Activated naive CD4-positive, alpha-beta T cell treated with anti-CD3 and anti-CD28 coated beads, Interleukin-2, amount 50 U/mL, for 24 hours (primary cell): ENCODE results near the gene VPS54.
"Not testable (repeated sequence)": the region's sequence is repeated elsewhere in the genome, so short reads cannot be mapped to it uniquely, and the experiment has no call there.

ENCODE experiments used
- H3K27ac Mint-ChIP-seq: one replicate; pipeline ENCODE4 v1.8.0; 2021; ENCODE audit warnings: mild to moderate bottlenecking, mixed read lengths
- H3K27me3 Mint-ChIP-seq: one replicate; pipeline ENCODE4 v1.8.0; 2021; ENCODE audit warnings: mixed read lengths
- H3K36me3 Mint-ChIP-seq: one replicate; pipeline ENCODE4 v1.8.0; 2021; ENCODE audit warnings: mixed read lengths
- H3K4me1 Mint-ChIP-seq: one replicate; pipeline ENCODE4 v1.8.0; 2021; ENCODE audit warnings: mixed read lengths
- H3K4me3 Mint-ChIP-seq: one replicate; pipeline ENCODE4 v1.8.0; 2021; ENCODE audit warnings: mild to moderate bottlenecking, mixed read lengths
- H3K9me3 Mint-ChIP-seq: one replicate; pipeline ENCODE4 v1.8.0; 2021; ENCODE audit warnings: mixed read lengths

VPS54 gene

GRCh38 chr2:63990072-63990471 is 29.2 kb downstream of the VPS54 start:
- no peaks in the 10 kb centered on the region for H3K27me3 Mint-ChIP-seq
- peaks cover 16% of the 10 kb centered on the region for H3K36me3 Mint-ChIP-seq
- no peak overlapping the region for H3K27ac Mint-ChIP-seq
- no peaks in the 10 kb centered on the region for H3K9me3 Mint-ChIP-seq
- H3K4me1 Mint-ChIP-seq: peaks cover 59% of the 10 kb centered on the region
- no peak overlapping the region for H3K4me3 Mint-ChIP-seq

DNA sequence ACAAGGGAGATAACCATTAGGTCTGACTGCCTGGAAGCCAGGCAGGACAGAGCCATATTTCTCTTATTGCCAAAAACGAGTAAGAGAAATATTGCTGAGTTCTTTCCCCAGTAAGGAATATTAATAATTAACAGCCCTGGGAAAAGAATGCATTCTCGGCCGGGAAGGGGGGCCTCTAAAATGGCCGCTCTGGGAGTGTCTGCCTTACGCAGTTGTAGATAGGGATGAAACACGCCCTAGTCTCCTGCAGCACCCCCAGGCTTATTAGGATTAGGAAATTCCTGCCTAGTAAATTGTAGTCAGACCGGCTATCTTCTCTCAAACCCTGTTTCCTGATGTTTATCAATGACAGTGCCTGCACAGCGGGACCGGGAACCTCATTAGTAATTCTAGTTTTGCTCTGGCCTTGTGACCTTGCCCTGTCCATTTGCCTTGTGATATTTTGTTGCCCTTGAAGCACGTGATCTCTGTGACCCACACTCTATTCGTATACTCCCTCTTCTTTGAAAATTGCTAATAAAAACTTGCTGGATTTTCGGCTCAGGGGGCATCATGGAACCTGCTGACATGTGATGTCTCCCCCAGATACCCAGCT is 30.3 kb downstream of the VPS54 start:
- not testable (repeated sequence) for H3K9me3 Mint-ChIP-seq, H3K4me3 Mint-ChIP-seq, H3K27ac Mint-ChIP-seq, H3K27me3 Mint-ChIP-seq
- H3K36me3 Mint-ChIP-seq: peaks cover 15% of the 10 kb centered on the region
- peaks cover 58% of the 10 kb centered on the region for H3K4me1 Mint-ChIP-seq

DNA sequence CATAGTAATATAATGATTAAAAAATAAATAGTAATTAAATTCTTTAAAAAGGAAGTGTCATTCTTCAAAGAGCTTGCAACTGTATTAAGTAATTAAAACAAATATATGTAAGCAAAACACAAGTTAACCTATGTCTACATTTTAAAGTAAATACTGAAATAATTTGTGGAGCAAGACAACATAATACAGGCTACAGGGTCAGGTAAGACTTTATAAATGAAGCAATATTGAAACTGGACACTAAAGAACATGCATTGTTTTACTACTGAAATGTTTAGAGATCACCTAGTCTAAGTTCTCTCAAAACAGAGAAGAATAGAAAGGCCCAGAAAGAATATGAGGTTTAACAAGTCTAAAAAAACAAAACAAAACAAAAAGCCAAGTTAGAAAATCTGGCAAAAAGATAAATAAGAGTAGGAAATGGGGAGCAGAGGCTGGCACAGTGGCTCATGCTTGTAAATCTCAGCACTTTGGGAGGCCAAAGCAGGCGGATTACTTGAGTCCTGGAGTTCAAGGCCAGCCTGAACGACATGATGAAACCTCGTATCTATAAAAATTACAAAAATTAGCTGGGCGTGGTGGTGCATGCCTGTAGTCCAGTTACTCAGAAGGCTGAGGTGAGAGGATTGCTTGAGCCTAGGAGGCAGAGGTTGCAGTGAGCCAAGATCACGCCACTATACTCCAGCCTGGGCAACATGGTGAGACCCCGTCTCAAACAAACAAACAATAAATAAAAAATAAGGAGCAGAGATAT is 34.4 kb downstream of the VPS54 start:
- Mint-ChIP-seq H3K4me3 (no peak overlapping the region), H3K27me3 (no peaks in the 10 kb centered on the region), H3K4me1 (peaks cover 64% of the 10 kb centered on the region), H3K36me3 (peaks cover 19% of the 10 kb centered on the region), H3K27ac (peak overlapping the region; percentile 61), H3K9me3 (no peaks in the 10 kb centered on the region)

DNA sequence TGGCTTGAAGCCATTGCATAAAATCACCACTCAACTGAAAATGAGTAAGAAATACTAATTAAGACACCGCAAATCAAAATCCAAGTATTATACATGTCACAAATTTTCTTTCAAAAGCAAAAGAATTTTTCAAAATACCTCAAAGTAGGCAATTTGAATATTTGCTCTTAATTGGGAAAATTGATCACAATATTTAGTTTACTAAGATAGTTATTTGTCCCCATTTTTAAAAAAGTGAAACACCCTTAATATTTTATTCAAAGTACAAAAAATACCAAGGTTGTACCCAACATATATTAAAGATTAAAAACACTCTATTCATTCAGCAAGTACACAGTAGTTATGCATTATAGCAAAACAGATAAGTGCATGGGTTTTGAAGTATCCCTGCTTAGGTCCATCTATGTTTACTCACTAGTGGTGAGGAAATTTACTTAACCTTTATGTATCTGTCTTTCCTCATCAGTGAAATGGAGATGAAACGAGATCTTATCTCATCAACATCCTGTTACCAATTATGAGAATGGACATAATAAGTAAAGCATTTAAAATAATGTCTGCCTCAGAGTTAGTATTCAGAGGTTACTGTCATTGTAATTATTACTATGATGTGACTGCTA is 35.1 kb downstream of the VPS54 start:
- no peak overlapping the region for H3K27ac Mint-ChIP-seq
- H3K9me3 Mint-ChIP-seq: no peaks in the 10 kb centered on the region
- H3K4me3 Mint-ChIP-seq: no peak overlapping the region
- H3K36me3 Mint-ChIP-seq: peaks cover 16% of the 10 kb centered on the region
- H3K4me1 Mint-ChIP-seq: peaks cover 60% of the 10 kb centered on the region
- H3K27me3 Mint-ChIP-seq: no peaks in the 10 kb centered on the region

GRCh38 chr2:63982335-63982734 is 36.9 kb downstream of the VPS54 start:
- Mint-ChIP-seq H3K4me1 (peaks cover 62% of the 10 kb centered on the region), H3K27me3 (no peaks in the 10 kb centered on the region), H3K27ac (no peak overlapping the region), H3K9me3 (no peaks in the 10 kb centered on the region), H3K36me3 (peaks cover 12% of the 10 kb centered on the region), H3K4me3 (no peak overlapping the region)

DNA sequence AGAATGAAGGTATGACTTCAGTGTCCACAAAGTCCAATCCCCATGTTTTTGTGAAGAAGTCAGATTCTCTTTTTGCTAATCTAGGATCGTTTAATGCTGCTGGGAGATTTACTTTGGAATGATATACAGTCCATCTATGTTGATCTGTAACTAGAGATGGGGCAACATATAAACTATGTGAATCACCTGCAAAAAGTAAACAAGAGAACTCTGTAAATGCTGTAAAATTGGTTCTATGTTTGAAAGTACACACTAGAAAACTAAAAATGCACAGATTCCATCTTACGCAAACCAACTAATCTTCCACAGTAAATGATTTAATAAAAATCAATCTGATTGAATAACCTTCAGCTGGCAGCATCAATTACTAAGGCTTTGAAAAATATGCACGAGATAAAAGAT is 37.5 kb downstream of the VPS54 start:
- H3K36me3 Mint-ChIP-seq: peaks cover 16% of the 10 kb centered on the region
- no peak overlapping the region for H3K4me3 Mint-ChIP-seq
- H3K9me3 Mint-ChIP-seq: no peaks in the 10 kb centered on the region
- H3K27me3 Mint-ChIP-seq: no peaks in the 10 kb centered on the region
- H3K4me1 Mint-ChIP-seq: peaks cover 61% of the 10 kb centered on the region
- peak overlapping the region; percentile 56 for H3K27ac Mint-ChIP-seq

GRCh38 chr2:63980794-63981193 is 38.4 kb downstream of the VPS54 start:
- no peak overlapping the region for H3K4me3 Mint-ChIP-seq
- H3K27ac Mint-ChIP-seq: no peak overlapping the region

GRCh38 chr2:63977904-63978303 is 41.3 kb downstream of the VPS54 start:
- peak overlapping the region; percentile 15 for H3K4me3 Mint-ChIP-seq
- no peaks in the 10 kb centered on the region for H3K9me3 Mint-ChIP-seq
- peaks cover 25% of the 10 kb centered on the region for H3K36me3 Mint-ChIP-seq
- H3K27me3 Mint-ChIP-seq: no peaks in the 10 kb centered on the region
- peaks cover 33% of the 10 kb centered on the region for H3K4me1 Mint-ChIP-seq
- peak overlapping the region; percentile 10 for H3K27ac Mint-ChIP-seq

More at GRCh38 chr2:63980794-63981193, 38.4 kb downstream of the VPS54 start:
- Mint-ChIP-seq H3K4me1 (peaks cover 53% of the 10 kb centered on the region), H3K27me3 (no peaks in the 10 kb centered on the region), H3K36me3 (peaks cover 16% of the 10 kb centered on the region), H3K9me3 (no peaks in the 10 kb centered on the region)

DNA sequence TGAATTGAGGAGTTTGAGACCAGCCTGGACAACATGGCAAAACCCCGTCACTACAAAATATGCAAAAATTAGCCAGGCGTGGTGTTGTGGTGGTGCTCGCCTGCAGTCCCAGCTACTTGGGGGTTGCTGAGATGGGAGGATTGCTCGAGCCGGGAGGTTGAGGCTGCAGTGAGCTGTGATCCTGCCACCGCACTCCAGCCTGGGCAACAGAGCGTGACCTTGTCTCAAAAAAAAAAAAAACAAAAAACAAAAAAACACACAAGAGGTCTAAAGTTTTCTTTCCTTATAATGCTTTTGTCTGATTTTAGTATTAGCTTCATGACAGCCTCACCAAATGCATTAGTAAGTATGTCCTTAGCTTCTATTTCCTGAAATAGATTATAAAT is 43.1 kb downstream of the VPS54 start:
- no peaks in the 10 kb centered on the region for H3K27me3 Mint-ChIP-seq
- peaks cover 20% of the 10 kb centered on the region for H3K4me1 Mint-ChIP-seq
- H3K27ac Mint-ChIP-seq: no peak overlapping the region
- no peak overlapping the region for H3K4me3 Mint-ChIP-seq
- no peaks in the 10 kb centered on the region for H3K9me3 Mint-ChIP-seq
- peaks cover 22% of the 10 kb centered on the region for H3K36me3 Mint-ChIP-seq

GRCh38 chr2:63975437-63976124 is 43.6 kb downstream of the VPS54 start:
- Mint-ChIP-seq H3K27ac (no peak overlapping the region), H3K4me3 (no peak overlapping the region), H3K36me3 (peaks cover 22% of the 10 kb centered on the region)

GRCh38 chr2:63975036-63975435 is 44.2 kb downstream of the VPS54 start:
- H3K4me1 Mint-ChIP-seq: peaks cover 20% of the 10 kb centered on the region
- not testable (repeated sequence) for H3K27ac Mint-ChIP-seq, H3K27me3 Mint-ChIP-seq, H3K4me3 Mint-ChIP-seq, H3K9me3 Mint-ChIP-seq
- H3K36me3 Mint-ChIP-seq: peaks cover 17% of the 10 kb centered on the region

More at GRCh38 chr2:63975437-63976124, 43.6 kb downstream of the VPS54 start:
- Mint-ChIP-seq H3K4me1 (peaks cover 20% of the 10 kb centered on the region), H3K9me3 (no peaks in the 10 kb centered on the region), H3K27me3 (no peaks in the 10 kb centered on the region)

DNA sequence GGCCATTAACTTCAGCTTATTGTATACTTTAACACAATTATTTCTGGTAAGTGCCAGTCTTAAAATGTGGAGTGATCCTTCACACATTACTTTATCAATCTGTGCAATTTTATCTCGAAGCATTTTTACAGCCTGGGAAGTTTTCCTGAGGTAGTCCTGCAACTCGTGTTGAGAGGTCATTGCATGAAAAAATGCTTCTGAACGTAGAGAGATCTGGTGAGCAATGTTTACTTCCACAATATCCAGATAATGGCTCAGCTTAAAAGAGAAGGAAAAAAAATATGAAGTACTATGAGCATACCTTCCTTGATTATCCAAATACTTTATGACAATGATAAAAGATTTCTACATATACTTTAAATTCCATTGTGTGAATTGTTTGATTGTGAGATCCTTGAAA is 57.0 kb downstream of the VPS54 start:
- Mint-ChIP-seq H3K36me3 (peaks cover 38% of the 10 kb centered on the region), H3K27ac (no peak overlapping the region), H3K9me3 (no peaks in the 10 kb centered on the region), H3K4me1 (no peaks in the 10 kb centered on the region), H3K4me3 (no peak overlapping the region), H3K27me3 (no peaks in the 10 kb centered on the region)

DNA sequence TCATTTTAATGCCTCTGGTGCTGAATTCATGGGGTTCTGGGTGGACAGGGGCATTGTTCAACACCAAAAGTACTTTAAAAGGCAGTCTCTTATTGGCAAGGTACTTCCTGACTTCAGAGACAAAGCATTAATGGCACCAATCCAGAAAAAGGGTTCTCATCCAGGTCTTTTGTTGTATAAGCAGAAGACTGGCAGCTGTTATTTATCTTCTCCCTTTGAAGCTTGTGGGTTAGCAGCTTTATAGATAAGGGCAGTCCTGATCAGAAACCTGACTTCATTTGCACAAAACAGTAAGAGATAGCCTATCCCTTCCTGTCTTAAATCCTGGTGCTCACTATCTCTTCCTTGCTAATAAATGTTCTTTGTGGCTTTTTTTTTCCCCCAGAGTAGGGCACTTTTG is 68.8 kb downstream of the VPS54 start:
- H3K9me3 Mint-ChIP-seq: peaks cover 8% of the 10 kb centered on the region
- H3K4me1 Mint-ChIP-seq: peaks cover 8% of the 10 kb centered on the region
- H3K27ac Mint-ChIP-seq: no peak overlapping the region
- no peak overlapping the region for H3K4me3 Mint-ChIP-seq
- H3K36me3 Mint-ChIP-seq: peaks cover 33% of the 10 kb centered on the region
- H3K27me3 Mint-ChIP-seq: no peaks in the 10 kb centered on the region

- Mint-ChIP-seq H3K9me3 (no peaks in the 10 kb centered on the region), H3K27ac (no peak overlapping the region), H3K4me3 (no peak overlapping the region), H3K27me3 (no peaks in the 10 kb centered on the region), H3K4me1 (no peaks in the 10 kb centered on the region), H3K36me3 (peaks cover 26% of the 10 kb centered on the region)
Measured at GRCh38 chr2:63942788-63943187, 76.4 kb downstream of the VPS54 start.

- not testable (repeated sequence) for H3K27ac Mint-ChIP-seq, H3K27me3 Mint-ChIP-seq, H3K9me3 Mint-ChIP-seq, H3K4me3 Mint-ChIP-seq
- Mint-ChIP-seq H3K36me3 (peaks cover 56% of the 10 kb centered on the region), H3K4me1 (peaks cover 10% of the 10 kb centered on the region)
Measured at GRCh38 chr2:63932104-63932503, 87.1 kb downstream of the VPS54 start.

DNA sequence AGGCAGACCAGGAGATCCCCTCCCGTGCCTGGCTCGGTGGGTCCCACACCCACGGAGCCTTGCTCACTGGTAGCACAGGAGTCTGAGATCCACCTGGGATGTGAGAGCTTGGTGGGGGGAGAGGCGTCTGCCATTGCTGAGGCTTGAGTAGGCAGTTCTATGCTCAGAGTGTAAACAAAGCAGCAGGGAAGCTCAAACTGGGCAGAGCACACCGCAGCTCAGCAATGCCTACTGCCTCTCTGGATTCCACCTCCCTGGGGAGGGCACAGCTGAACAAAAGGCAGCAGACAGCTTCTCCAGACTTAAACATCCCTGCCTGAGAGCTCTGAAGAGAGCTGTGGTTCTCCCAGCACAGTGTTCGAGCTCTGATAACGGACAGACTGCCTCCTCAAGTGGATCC is 92.4 kb downstream of the VPS54 start:
- Mint-ChIP-seq H3K4me1 (peaks cover 15% of the 10 kb centered on the region), H3K27ac (no peak overlapping the region), H3K9me3 (no peaks in the 10 kb centered on the region), H3K27me3 (no peaks in the 10 kb centered on the region), H3K36me3 (peaks cover 58% of the 10 kb centered on the region), H3K4me3 (no peak overlapping the region)
